Spleen (tissue), 7 donors: ENCODE measurements around the gene KPNA6.

ENCODE experiments used
- POLR2AphosphoS5 ChIP-seq, 3 donors: sonication (generic); formaldehyde crosslinking; IDR thresholded peaks; one replicate each; pipeline ENCODE4 v1.5.1; 2017; ENCODE audit warnings: antibody characterized with exemption in 3 of 3
- TF ChIP-seq, protein P1 (sequence below), 11 experiments: fragments of 200-600 bp in 7 of 11; fragments of 450-650 bp in 4 of 11; sonication (generic) in 4 of 11; IDR thresholded peaks in 8 of 11; conservative IDR thresholded peaks in 3 of 11; 1 replicate in 7 of 11; 2 replicates in 4 of 11; pipeline versions ENCODE4 v1.4.0 to v1.8.0; 2016 to 2021; ENCODE audit warnings: antibody characterized with exemption in 11 of 11, inconsistent platforms in 4 of 11, mild to moderate bottlenecking in 1 of 11
- donor health status: DM: no; HTN: no; CAD: no; lungs with moderate emphysema.
- donor health status: DM: no; HTN: no; CAD: no.
- donor health status: DM: no; HTN: no; CAD: no.

- TF ChIP-seq, protein P1, sequence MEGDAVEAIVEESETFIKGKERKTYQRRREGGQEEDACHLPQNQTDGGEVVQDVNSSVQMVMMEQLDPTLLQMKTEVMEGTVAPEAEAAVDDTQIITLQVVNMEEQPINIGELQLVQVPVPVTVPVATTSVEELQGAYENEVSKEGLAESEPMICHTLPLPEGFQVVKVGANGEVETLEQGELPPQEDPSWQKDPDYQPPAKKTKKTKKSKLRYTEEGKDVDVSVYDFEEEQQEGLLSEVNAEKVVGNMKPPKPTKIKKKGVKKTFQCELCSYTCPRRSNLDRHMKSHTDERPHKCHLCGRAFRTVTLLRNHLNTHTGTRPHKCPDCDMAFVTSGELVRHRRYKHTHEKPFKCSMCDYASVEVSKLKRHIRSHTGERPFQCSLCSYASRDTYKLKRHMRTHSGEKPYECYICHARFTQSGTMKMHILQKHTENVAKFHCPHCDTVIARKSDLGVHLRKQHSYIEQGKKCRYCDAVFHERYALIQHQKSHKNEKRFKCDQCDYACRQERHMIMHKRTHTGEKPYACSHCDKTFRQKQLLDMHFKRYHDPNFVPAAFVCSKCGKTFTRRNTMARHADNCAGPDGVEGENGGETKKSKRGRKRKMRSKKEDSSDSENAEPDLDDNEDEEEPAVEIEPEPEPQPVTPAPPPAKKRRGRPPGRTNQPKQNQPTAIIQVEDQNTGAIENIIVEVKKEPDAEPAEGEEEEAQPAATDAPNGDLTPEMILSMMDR (IDR thresholded peaks at IDR 0.05 in 8 of 11, conservative IDR thresholded peaks at IDR 0.05 in 3 of 11): no peak
- no peak for TF ChIP-seq POLR2AphosphoS5 (IDR thresholded peaks at IDR 0.05)
Measured at GRCh38 chr1:32111789-32112188, 3.9 kb downstream of the KPNA6 start.
